IPS DF 4.7 (cell line): ENCODE measurements around the gene CCDC77.

Experiments
- DNase-seq: peaks from one replicate; pipeline ENCODE4 v3.0.0-alpha.2; 2013; ENCODE audit warnings: low spot score; ENCODE audit errors: extremely low read depth

The CCDC77 gene

GRCh38 chr12:480831-481816, 79.7 kb downstream of the CCDC77 start:
- DNase-seq, result no peak

- DNase-seq, result no peak
Observed at GRCh38 chr12:482061-482460, 80.6 kb downstream of the CCDC77 start.

DNA sequence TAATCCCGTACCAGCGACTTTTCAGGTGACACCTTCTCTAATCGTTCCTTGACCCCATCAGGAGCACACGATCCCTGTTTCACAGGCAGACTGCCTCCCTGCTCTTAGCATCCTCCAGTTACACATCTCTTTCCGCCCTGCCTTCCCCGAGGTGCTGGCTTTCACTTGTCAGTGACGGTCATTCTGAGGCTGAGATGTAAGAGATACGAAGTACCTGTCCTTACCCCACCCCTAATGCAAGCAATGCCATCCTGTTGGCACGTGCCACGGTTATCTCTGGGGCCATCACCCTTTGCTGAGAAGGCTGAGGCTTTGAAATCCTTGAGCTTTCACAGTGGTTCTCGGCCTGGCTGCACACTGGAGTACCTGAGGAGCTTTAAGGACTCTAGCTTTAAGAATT, 82.7 kb downstream of the CCDC77 start:
- no peak for DNase-seq

DNA sequence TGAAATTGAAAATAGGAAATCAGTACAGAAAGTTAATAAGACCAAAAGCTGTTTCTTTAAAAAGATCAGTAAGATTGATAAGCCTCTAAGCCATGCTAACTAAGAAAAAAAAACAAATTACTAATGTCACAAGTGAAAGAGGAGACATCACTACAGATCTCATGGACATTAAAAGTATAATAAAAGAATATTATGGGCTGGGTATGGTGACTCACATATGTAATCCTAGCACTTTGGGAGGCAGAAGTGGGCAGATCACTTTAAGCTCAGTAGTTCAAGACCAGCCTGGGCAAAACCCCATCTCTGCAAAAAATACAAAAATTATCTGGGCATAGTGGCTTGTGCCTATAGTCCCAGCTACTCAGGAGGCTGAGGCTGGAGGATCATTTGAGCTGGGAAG, 88.8 kb downstream of the CCDC77 start:
- DNase-seq, result no peak
